Measurements from ENCODE around the gene FSTL1. TPM values are rescaled to one million over a fixed set of nuclear protein-coding genes. Genes with fewer than 3 reads are reported as not detected.

Gene FSTL1
- total and polyA plus RNA-seq, 2 experiments from 2014 or later: 50.8 to 258 TPM

DNA sequence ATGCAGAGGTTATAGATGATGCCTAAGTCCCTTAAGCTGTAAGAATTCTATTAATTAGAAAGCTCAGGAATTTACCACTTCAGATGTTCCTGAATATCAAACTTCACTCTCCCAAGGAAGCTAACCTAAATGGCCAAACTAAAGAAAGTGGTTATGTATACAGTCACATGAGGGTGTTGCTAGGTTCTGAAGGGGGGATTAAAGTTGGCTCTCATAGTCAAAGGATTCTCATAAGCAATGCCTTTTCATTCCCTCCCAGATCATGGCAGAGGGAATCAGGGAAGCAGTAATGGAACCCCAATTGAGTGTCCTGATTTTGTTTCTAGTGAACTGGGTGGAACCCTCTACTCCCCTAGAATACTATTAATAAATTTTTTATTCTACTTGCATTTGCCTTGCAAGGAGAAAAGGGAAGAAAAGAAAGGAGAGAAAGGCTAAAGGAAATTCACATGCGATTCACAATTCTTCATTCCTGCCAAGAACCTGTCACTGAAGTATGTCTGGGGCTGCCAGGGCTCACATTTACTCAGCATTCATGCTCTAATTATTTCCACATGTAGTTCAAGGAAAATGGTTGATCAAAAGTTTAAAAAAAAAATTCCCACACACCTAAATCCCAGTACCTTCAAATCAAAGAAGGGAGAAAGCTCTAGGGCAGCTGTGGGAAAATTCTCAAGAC lies 25.1 kb downstream of the FSTL1 start:
- Mint-ChIP-seq H3K4me3 (no peak overlapping the region), H3K9me3 (no peaks in the 10 kb centered on the region), H3K27ac (no peak overlapping the region), H3K4me1 (peaks cover 39% of the 10 kb centered on the region), H3K36me3 (ENCODE audit: low read depth) (peaks cover 36% of the 10 kb centered on the region), H3K27me3 (ENCODE audit: insufficient read depth, low read depth, poor library complexity) (peaks cover 3% of the 10 kb centered on the region)
- ATAC-seq (no peak), DNase-seq (ENCODE audit: low spot score) (no peak)
- Histone ChIP-seq H3F3A (replicated peaks; ENCODE audit: low read depth) (no peaks in the 10 kb centered on the region), H3K4me1 (ENCODE audit: insufficient read depth) (no peaks in the 10 kb centered on the region), H3K4me2 (no peak overlapping the region), H3K27ac (ENCODE audit: low read depth) (no peak overlapping the region), H3K27me3 (ENCODE audit: insufficient read depth) (no peaks in the 10 kb centered on the region), H3K4me3 (no peak overlapping the region), H3K36me3 (ENCODE audit: insufficient read depth) (peaks cover 10% of the 10 kb centered on the region; the same call in 1 of the 2 replicates), H4K20me1 (replicated peaks; ENCODE audit: insufficient read depth) (peaks cover 23% of the 10 kb centered on the region), H3K79me2 (replicated peaks; ENCODE audit: insufficient read depth) (peaks cover 23% of the 10 kb centered on the region), H3K9me2 (ENCODE audit: insufficient read depth) (no peaks in the 10 kb centered on the region), H2AFZ (no peak overlapping the region)
- no peak for TF ChIP-seq CREB1 (CRISPR knock-in tag; IDR thresholded peaks at IDR 0.05; ENCODE audit: low read depth)
- no peak for TF ChIP-seq ZNF331 (CRISPR knock-in tag; IDR thresholded peaks at IDR 0.05; ENCODE audit: low read depth)
- TF ChIP-seq, protein P1, sequence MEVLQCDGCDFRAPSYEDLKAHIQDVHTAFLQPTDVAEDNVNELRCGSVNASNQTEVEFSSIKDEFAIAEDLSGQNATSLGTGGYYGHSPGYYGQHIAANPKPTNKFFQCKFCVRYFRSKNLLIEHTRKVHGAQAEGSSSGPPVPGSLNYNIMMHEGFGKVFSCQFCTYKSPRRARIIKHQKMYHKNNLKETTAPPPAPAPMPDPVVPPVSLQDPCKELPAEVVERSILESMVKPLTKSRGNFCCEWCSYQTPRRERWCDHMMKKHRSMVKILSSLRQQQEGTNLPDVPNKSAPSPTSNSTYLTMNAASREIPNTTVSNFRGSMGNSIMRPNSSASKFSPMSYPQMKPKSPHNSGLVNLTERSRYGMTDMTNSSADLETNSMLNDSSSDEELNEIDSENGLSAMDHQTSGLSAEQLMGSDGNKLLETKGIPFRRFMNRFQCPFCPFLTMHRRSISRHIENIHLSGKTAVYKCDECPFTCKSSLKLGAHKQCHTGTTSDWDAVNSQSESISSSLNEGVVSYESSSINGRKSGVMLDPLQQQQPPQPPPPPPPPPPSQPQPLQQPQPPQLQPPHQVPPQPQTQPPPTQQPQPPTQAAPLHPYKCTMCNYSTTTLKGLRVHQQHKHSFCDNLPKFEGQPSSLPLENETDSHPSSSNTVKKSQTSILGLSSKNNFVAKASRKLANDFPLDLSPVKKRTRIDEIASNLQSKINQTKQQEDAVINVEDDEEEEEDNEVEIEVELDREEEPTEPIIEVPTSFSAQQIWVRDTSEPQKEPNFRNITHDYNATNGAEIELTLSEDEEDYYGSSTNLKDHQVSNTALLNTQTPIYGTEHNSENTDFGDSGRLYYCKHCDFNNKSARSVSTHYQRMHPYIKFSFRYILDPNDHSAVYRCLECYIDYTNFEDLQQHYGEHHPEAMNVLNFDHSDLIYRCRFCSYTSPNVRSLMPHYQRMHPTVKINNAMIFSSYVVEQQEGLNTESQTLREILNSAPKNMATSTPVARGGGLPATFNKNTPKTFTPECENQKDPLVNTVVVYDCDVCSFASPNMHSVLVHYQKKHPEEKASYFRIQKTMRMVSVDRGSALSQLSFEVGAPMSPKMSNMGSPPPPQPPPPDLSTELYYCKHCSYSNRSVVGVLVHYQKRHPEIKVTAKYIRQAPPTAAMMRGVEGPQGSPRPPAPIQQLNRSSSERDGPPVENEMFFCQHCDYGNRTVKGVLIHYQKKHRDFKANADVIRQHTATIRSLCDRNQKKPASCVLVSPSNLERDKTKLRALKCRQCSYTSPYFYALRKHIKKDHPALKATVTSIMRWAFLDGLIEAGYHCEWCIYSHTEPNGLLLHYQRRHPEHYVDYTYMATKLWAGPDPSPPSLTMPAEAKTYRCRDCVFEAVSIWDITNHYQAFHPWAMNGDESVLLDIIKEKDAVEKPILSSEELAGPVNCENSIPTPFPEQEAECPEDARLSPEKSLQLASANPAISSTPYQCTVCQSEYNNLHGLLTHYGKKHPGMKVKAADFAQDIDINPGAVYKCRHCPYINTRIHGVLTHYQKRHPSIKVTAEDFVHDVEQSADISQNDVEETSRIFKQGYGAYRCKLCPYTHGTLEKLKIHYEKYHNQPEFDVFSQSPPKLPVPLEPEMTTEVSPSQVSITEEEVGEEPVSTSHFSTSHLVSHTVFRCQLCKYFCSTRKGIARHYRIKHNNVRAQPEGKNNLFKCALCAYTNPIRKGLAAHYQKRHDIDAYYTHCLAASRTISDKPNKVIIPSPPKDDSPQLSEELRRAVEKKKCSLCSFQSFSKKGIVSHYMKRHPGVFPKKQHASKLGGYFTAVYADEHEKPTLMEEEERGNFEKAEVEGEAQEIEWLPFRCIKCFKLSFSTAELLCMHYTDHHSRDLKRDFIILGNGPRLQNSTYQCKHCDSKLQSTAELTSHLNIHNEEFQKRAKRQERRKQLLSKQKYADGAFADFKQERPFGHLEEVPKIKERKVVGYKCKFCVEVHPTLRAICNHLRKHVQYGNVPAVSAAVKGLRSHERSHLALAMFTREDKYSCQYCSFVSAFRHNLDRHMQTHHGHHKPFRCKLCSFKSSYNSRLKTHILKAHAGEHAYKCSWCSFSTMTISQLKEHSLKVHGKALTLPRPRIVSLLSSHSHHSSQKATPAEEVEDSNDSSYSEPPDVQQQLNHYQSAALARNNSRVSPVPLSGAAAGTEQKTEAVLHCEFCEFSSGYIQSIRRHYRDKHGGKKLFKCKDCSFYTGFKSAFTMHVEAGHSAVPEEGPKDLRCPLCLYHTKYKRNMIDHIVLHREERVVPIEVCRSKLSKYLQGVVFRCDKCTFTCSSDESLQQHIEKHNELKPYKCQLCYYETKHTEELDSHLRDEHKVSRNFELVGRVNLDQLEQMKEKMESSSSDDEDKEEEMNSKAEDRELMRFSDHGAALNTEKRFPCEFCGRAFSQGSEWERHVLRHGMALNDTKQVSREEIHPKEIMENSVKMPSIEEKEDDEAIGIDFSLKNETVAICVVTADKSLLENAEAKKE (CRISPR knock-in tag; IDR thresholded peaks at IDR 0.05): no peak

DNA sequence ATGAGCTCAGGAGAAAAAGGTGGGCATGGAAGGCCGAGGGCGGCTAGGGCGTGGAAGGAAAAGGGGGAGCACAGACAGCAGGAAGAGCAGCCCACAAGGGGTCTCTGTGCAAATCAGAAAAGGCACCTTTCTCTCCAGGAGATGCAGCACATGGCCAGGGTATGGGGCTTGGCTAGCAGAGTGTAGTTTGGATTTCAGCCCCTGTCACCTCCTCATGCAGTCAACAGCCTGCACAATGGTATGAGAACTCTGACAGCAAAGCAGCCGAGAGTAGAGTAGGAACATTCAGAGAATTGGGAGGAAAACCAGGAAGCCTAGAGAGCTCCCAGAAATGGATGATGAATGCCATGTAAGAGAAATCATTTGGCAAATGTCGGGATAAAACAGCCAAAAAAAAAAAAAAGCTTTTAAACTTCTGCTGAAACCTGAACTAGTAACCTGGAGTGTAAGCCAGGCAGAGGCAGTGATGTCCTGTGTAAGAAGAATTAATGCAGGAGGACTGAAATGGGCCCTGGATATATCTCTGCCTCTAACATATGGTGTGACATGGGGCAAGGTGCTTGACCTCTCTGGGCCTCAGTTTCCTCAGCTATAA lies 25.7 kb downstream of the FSTL1 start:
- Histone ChIP-seq H3K4me2 (no peak overlapping the region), H3F3A (replicated peaks; ENCODE audit: low read depth) (no peaks in the 10 kb centered on the region), H3K9me2 (ENCODE audit: insufficient read depth) (no peaks in the 10 kb centered on the region), H3K4me3 (no peak overlapping the region), H3K27ac (ENCODE audit: low read depth) (no peak overlapping the region), H4K20me1 (replicated peaks; ENCODE audit: insufficient read depth) (peaks cover 23% of the 10 kb centered on the region), H3K27me3 (ENCODE audit: insufficient read depth) (no peaks in the 10 kb centered on the region), H2AFZ (no peak overlapping the region), H3K36me3 (ENCODE audit: insufficient read depth) (peaks cover 6% of the 10 kb centered on the region; the same call in 1 of the 2 replicates), H3K79me2 (replicated peaks; ENCODE audit: insufficient read depth) (peaks cover 16% of the 10 kb centered on the region), H3K4me1 (ENCODE audit: insufficient read depth) (no peaks in the 10 kb centered on the region)
- H3K4me3 Mint-ChIP-seq: no peak overlapping the region
- peaks cover 39% of the 10 kb centered on the region for H3K4me1 Mint-ChIP-seq
- no peak overlapping the region for H3K27ac Mint-ChIP-seq
- DNase-seq (ENCODE audit: low spot score) (no peak), ATAC-seq (no peak)
- no peaks in the 10 kb centered on the region for H3K9me3 Mint-ChIP-seq
- H3K27me3 Mint-ChIP-seq (ENCODE audit: insufficient read depth, low read depth, poor library complexity): peaks cover 3% of the 10 kb centered on the region
- peaks cover 29% of the 10 kb centered on the region for H3K36me3 Mint-ChIP-seq (ENCODE audit: low read depth)
- TF ChIP-seq, protein P2, sequence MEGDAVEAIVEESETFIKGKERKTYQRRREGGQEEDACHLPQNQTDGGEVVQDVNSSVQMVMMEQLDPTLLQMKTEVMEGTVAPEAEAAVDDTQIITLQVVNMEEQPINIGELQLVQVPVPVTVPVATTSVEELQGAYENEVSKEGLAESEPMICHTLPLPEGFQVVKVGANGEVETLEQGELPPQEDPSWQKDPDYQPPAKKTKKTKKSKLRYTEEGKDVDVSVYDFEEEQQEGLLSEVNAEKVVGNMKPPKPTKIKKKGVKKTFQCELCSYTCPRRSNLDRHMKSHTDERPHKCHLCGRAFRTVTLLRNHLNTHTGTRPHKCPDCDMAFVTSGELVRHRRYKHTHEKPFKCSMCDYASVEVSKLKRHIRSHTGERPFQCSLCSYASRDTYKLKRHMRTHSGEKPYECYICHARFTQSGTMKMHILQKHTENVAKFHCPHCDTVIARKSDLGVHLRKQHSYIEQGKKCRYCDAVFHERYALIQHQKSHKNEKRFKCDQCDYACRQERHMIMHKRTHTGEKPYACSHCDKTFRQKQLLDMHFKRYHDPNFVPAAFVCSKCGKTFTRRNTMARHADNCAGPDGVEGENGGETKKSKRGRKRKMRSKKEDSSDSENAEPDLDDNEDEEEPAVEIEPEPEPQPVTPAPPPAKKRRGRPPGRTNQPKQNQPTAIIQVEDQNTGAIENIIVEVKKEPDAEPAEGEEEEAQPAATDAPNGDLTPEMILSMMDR (conservative IDR thresholded peaks at IDR 0.05; ENCODE audit: low read depth in 2 of 2): peak in 1 of 2 experiments; percentile 16; a peak in 1 of 4 replicates

Data from GM23338 (cell line).